GM12878 (cell line): ENCODE results near the gene FOXRED2. TPM values are rescaled to one million over a fixed set of nuclear protein-coding genes. Genes with fewer than 3 reads are reported as not detected.

ENCODE experiments used
- ATAC-seq: fragments of 200-7000 bp; cut with Tn5 transposase; 3 replicates; pipeline ENCODE4 v1.9.1; 2020; ENCODE audit warnings: mild to moderate bottlenecking, moderate library complexity
- BruUV-seq: library from RNA; stranded (reverse); fragments of 400-500 nt; replicated peaks from 2 replicates; lab custom pipeline; 2021; lab: Mats Ljungman, UMichigan
- CTCF ChIA-PET: fragments of 300-600 bp; sonication (Branson Sonifier 250); formaldehyde crosslinking; extraction: SDS; loops from one replicate; lab custom pipeline; 2021; ENCODE audit warnings: inconsistent platforms; lab: Yijun Ruan, JAX
- POLR2A ChIA-PET: fragments of 350-600 bp; formaldehyde crosslinking; extraction: SDS; loops from one replicate; lab custom pipeline; 2021; ENCODE audit warnings: inconsistent platforms; lab: Charles Lee
- RAD21 ChIA-PET: fragments of 300-600 bp; sonication (Branson Sonifier 250); formaldehyde crosslinking; loops from one replicate; lab custom pipeline; 2023; ENCODE audit warnings: antibody characterized with exemption; ENCODE audit not compliant: unreplicated experiment; lab: Charles Lee
- SMC1A ChIA-PET: fragments of 300-600 bp; sonication (Branson Sonifier 250); formaldehyde crosslinking; loops from one replicate; lab custom pipeline; 2023; ENCODE audit not compliant: unreplicated experiment, uncharacterized antibody; lab: Charles Lee
- DNase-seq: peaks from one replicate; pipeline ENCODE4 v3.0.0-alpha.2; 2011; ENCODE audit warnings: low read depth, low spot score
- FAIRE-seq: peaks from 3 replicates; lab custom pipeline; 2011; peaks lifted over from hg19 to GRCh38; lab: Jason Lieb, UNC
- H2AFZ ChIP-seq: 2 replicates; pipeline ENCODE4 v1.6.0; 2011; ENCODE audit warnings: low read depth, low read length, control low read depth; ENCODE audit not compliant: control insufficient read depth
- H3K27ac ChIP-seq: 2 replicates; pipeline ENCODE4 v1.5.1; 2011; ENCODE audit warnings: control low read depth; ENCODE audit not compliant: control insufficient read depth, insufficient read depth
- H3K27me3 ChIP-seq, 2 experiments: replicated peaks in 1 of 2; 2 replicates each; pipeline versions ENCODE4 v1.6.0 to v1.6.1; 2011; ENCODE audit warnings: low read length in 1 of 2; ENCODE audit not compliant: control insufficient read depth in 2 of 2, insufficient read depth in 2 of 2
- H3K36me3 ChIP-seq, 2 experiments: 2 replicates each; pipeline ENCODE4 v1.5.1; 2011; ENCODE audit warnings: low read length in 1 of 2; ENCODE audit not compliant: control insufficient read depth in 2 of 2, insufficient read depth in 2 of 2
- H3K4me1 ChIP-seq: 2 replicates; pipeline ENCODE4 v1.6.1; 2011; ENCODE audit warnings: mild to moderate bottlenecking, low read length, moderate library complexity, mixed read lengths; ENCODE audit not compliant: control insufficient read depth, insufficient read depth
- H3K4me2 ChIP-seq: 2 replicates; pipeline ENCODE4 v1.6.0; 2011; ENCODE audit warnings: control low read depth; ENCODE audit not compliant: control insufficient read depth, insufficient read depth
- H3K4me3 ChIP-seq: fragments of 200-600 bp; sonication (generic); 2 replicates; pipeline ENCODE4 v1.5.1; 2016
- H3K79me2 ChIP-seq: 2 replicates; pipeline ENCODE4 v1.6.0; 2011; ENCODE audit warnings: low read length; ENCODE audit not compliant: control insufficient read depth, insufficient read depth
- H3K9ac ChIP-seq: 2 replicates; pipeline ENCODE4 v1.8.0; 2011; ENCODE audit warnings: low read length, control low read depth, mixed read lengths; ENCODE audit not compliant: control insufficient read depth, insufficient read depth
- H3K9me3 ChIP-seq: replicated peaks from 3 replicates; pipeline ENCODE4 v1.5.1; 2011; ENCODE audit warnings: mild to moderate bottlenecking, low read length; ENCODE audit not compliant: control insufficient read depth, insufficient read depth
- H4K20me1 ChIP-seq: 2 replicates; pipeline ENCODE4 v1.6.0; 2011; ENCODE audit not compliant: control insufficient read depth, insufficient read depth
- SMARCA5 ChIP-seq: fragments of 450-650 bp; IDR thresholded peaks from 2 replicates; pipeline ENCODE4 v1.6.1; 2017; ENCODE audit warnings: mild to moderate bottlenecking
- ZNF24 ChIP-seq: fragments of 450-650 bp; IDR thresholded peaks from 2 replicates; pipeline ENCODE4 v1.6.1; 2017; ENCODE audit warnings: antibody characterized with exemption, mild to moderate bottlenecking
- WGBS: methylation state at CpG from one replicate; pipeline ENCODE4 v1.1.6; 2016; ENCODE audit warnings: low lambda C conversion rate; ENCODE audit not compliant: insufficient replicate concordance, insufficient coverage; ENCODE audit errors: missing lambda C conversion rate; 5-methylcytosine and 5-hydroxymethylcytosine counted together
- in situ Hi-C: fragments of 300-500 bp; cut with MboI; formaldehyde crosslinking; loops from 9 replicates; pipeline ENCODE4 v1.14.3; 2018; ENCODE audit warnings: mixed read lengths
- intact Hi-C: fragments of 100-400 bp; cut with micrococcal nuclease; formaldehyde crosslinking; loops from one replicate; pipeline ENCODE4 v1.14.2; 2022; ENCODE audit not compliant: unreplicated experiment
- polyA plus RNA-seq, 11 experiments: library from polyadenylated mRNA; depleted of rRNA in 4 of 11; unstranded in 6 of 11; stranded (reverse) in 5 of 11; fragments of >200 nt; fragmentation: Nextera tagmentation in 4 of 11; fragmentation: Illumina TruSeq in 1 of 11; extraction: Ambion mirVana in 4 of 11; extraction: Trizol in 1 of 11; gene quantifications; 1 replicate in 1 of 11; 2 replicates in 10 of 11; pipeline versions ENCODE4 v1.2.1 to v1.2.3, GENCODE V29; 2011 to 2016; ENCODE audit warnings: inconsistent platforms in 2 of 11, missing spikeins in 2 of 11, low read depth in 1 of 11
- total RNA-seq, 4 experiments: library from RNA; depleted of rRNA in 3 of 4; stranded (reverse); fragments of >200 nt in 3 of 4; fragmentation: Illumina TruSeq in 1 of 4; extraction: Trizol in 1 of 4; gene quantifications; 2 replicates each; pipeline versions ENCODE4 v1.2.1 to v1.2.3, GENCODE V29; 2013 to 2021
- TF ChIP-seq, protein P1 (sequence below): IDR thresholded peaks from 2 replicates; pipeline ENCODE4 v1.6.1; 2011; ENCODE audit warnings: mild to moderate bottlenecking, low read depth, low read length, moderate library complexity; ENCODE audit not compliant: insufficient replicate concordance
- TF ChIP-seq, protein P2 (sequence below): fragments of 450-650 bp; IDR thresholded peaks from 2 replicates; pipeline ENCODE4 v1.6.1; 2018; ENCODE audit warnings: mild to moderate bottlenecking, low read depth, moderate library complexity; ENCODE audit not compliant: partially characterized antibody
- TF ChIP-seq, protein P3 (sequence below): fragments of 450-650 bp; IDR thresholded peaks from 2 replicates; pipeline ENCODE4 v1.6.1; 2017; ENCODE audit warnings: mild to moderate bottlenecking, moderate library complexity

FOXRED2 gene
- total and polyA plus RNA-seq, 10 of the 15 experiments (the other 5 are each of a cell fraction or from before 2014, with no cell fraction given), result 1.8 to 28.8 (median 7.6) TPM

DNA sequence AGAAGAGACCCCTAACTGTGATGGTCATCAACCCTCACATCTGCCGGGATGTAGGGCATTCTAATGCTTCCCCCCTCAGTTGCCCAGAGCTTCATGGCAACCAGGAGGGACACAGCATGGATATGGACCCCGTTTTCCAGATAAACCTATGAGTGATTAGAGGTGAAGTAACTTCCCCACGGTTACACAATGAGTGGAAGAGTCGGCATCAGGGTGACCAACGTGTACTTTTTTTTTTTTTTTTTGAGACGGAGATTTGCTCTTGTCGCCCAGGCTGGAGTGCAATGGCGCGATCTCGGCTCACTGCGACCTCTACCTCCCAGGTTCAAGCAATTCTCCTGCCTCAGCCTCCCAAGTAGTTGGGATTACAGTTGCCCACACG lies 50.4 kb downstream of the FOXRED2 start (continued):
- TF ChIP-seq, protein P1, sequence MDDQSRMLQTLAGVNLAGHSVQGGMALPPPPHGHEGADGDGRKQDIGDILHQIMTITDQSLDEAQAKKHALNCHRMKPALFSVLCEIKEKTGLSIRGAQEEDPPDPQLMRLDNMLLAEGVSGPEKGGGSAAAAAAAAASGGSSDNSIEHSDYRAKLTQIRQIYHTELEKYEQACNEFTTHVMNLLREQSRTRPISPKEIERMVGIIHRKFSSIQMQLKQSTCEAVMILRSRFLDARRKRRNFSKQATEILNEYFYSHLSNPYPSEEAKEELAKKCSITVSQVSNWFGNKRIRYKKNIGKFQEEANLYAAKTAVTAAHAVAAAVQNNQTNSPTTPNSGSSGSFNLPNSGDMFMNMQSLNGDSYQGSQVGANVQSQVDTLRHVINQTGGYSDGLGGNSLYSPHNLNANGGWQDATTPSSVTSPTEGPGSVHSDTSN, result no peak
- TF ChIP-seq, protein P2, sequence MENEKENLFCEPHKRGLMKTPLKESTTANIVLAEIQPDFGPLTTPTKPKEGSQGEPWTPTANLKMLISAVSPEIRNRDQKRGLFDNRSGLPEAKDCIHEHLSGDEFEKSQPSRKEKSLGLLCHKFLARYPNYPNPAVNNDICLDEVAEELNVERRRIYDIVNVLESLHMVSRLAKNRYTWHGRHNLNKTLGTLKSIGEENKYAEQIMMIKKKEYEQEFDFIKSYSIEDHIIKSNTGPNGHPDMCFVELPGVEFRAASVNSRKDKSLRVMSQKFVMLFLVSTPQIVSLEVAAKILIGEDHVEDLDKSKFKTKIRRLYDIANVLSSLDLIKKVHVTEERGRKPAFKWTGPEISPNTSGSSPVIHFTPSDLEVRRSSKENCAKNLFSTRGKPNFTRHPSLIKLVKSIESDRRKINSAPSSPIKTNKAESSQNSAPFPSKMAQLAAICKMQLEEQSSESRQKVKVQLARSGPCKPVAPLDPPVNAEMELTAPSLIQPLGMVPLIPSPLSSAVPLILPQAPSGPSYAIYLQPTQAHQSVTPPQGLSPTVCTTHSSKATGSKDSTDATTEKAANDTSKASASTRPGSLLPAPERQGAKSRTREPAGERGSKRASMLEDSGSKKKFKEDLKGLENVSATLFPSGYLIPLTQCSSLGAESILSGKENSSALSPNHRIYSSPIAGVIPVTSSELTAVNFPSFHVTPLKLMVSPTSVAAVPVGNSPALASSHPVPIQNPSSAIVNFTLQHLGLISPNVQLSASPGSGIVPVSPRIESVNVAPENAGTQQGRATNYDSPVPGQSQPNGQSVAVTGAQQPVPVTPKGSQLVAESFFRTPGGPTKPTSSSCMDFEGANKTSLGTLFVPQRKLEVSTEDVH, result no peak

DNA sequence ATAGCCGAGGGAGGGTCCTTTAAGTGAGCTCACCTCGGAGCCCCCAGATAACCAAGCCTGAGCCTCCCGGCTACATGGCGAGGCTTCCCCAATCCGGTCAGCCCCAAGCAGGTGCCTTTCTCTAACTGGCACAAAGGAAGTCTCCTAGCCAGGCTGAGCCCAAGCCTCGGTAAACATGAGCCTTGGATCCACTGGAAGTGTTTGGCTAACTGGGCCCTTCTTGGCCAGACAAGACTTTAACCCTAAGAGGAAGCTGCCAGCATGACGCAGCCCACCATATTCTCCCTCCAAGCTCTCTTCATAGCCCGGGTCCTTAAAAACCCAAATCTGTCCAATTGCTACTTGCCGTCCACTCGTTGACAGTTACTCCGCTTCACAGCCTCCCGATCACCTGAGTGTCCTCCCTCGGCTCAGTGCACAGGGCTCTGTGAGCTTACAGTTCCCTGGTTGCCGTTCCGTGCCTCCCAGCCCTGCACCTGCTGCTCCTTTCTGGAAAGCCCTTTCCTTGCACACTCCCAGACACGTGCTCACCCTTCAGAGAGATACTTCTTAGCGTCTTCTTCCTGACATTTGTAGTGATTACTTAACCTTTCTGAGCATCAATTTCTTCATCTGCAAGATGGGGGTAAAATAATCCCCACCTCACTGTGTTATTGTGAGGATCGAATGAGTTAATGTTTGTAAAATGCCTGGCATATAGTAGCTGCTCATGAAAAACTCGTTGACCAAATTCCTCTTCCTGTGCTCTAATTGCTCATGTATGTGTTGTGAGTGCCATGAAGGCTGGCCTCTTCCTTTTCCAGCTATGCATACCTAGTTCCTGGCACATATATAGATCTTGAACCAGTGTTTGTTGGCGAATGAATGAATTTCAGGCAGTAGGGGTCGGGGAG lies 51.0 kb downstream of the FOXRED2 start:
- BruUV-seq, result no TSS peak
- no peaks in the 10 kb centered on the region for H4K20me1 ChIP-seq
- RAD21 ChIA-PET, result interaction anchor here (0.6 to 2.1 kb wide), 9 partner anchors 14 to 176 kb away, joined by 3 to 11 read pairs (median 4); partner anchors contain the start of gene TXN2
- 72% methylated on average over 21 of the region's 21 CpGs for WGBS
- no peaks in the 10 kb centered on the region for H3K27me3 ChIP-seq
- TF ChIP-seq, protein P3, sequence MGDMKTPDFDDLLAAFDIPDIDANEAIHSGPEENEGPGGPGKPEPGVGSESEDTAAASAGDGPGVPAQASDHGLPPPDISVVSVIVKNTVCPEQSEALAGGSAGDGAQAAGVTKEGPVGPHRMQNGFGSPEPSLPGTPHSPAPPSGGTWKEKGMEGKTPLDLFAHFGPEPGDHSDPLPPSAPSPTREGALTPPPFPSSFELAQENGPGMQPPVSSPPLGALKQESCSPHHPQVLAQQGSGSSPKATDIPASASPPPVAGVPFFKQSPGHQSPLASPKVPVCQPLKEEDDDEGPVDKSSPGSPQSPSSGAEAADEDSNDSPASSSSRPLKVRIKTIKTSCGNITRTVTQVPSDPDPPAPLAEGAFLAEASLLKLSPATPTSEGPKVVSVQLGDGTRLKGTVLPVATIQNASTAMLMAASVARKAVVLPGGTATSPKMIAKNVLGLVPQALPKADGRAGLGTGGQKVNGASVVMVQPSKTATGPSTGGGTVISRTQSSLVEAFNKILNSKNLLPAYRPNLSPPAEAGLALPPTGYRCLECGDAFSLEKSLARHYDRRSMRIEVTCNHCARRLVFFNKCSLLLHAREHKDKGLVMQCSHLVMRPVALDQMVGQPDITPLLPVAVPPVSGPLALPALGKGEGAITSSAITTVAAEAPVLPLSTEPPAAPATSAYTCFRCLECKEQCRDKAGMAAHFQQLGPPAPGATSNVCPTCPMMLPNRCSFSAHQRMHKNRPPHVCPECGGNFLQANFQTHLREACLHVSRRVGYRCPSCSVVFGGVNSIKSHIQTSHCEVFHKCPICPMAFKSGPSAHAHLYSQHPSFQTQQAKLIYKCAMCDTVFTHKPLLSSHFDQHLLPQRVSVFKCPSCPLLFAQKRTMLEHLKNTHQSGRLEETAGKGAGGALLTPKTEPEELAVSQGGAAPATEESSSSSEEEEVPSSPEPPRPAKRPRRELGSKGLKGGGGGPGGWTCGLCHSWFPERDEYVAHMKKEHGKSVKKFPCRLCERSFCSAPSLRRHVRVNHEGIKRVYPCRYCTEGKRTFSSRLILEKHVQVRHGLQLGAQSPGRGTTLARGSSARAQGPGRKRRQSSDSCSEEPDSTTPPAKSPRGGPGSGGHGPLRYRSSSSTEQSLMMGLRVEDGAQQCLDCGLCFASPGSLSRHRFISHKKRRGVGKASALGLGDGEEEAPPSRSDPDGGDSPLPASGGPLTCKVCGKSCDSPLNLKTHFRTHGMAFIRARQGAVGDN, result no peak
- TF ChIP-seq SMARCA5 (peak; percentile 29; the same call in 1 of the 2 replicates), ZNF24 (0 out of 2 replicates have a peak, but pooled peaks have one; percentile 16)
- SMC1A ChIA-PET, result interaction anchor here (0.5 to 1.3 kb wide), 8 partner anchors 25 to 205 kb away, joined by 3 to 4 read pairs (median 3); no protein-coding TSS in a partner anchor
- peaks cover 37% of the 10 kb centered on the region for H3K4me1 ChIP-seq
- H3K9me3 ChIP-seq, result no peaks in the 10 kb centered on the region
- CTCF ChIA-PET, result interaction anchor here (1.0 to 3.6 kb wide), 7 partner anchors 15 to 169 kb away, joined by 3 to 18 read pairs (median 4); no protein-coding TSS in a partner anchor
- peak overlapping the region; percentile 18 for H2AFZ ChIP-seq
- intact Hi-C loops (loop anchor here (2.0 kb wide), 1 partner anchor 69 kb away; the partner anchor contains the start of gene MYH9), in situ Hi-C loops (no loop called here)
- H3K27ac ChIP-seq, result peak overlapping the region; percentile 73
- peak overlapping the region; percentile 73 for H3K9ac ChIP-seq
- FAIRE-seq, result no peak
- peak overlapping the region; percentile 63 for H3K4me2 ChIP-seq
- H3K36me3 ChIP-seq, result no peaks in the 10 kb centered on the region
- POLR2A ChIA-PET, result interaction anchor here (0.6 to 1.4 kb wide), 9 partner anchors 9 to 205 kb away, joined by 3 to 5 read pairs (median 3); partner anchors contain the start of genes MYH9 and TXN2
- DNase-seq, result no peak
- peak overlapping the region; percentile 83; the same call in 1 of the 2 replicates for H3K4me3 ChIP-seq
- H3K79me2 ChIP-seq, result no peaks in the 10 kb centered on the region; the same call in 1 of the 2 replicates
- no peak for ATAC-seq
